AG10803 (cell line): ENCODE measurements around the gene ASS1.

Source experiments
- DNase-seq: peaks from one replicate; pipeline ENCODE4 v3.0.0; 2010; ENCODE audit warnings: low read depth
- H3K4me3 ChIP-seq: 2 replicates; pipeline ENCODE4 v1.5.1; 2011; ENCODE audit warnings: mild to moderate bottlenecking, low read length, control low read depth
- TF ChIP-seq, protein P1 (sequence below): conservative IDR thresholded peaks from 2 replicates; pipeline ENCODE4 v1.5.1; 2011; ENCODE audit warnings: mild to moderate bottlenecking, low read length, control low read depth, inconsistent platforms

Gene ASS1

DNA sequence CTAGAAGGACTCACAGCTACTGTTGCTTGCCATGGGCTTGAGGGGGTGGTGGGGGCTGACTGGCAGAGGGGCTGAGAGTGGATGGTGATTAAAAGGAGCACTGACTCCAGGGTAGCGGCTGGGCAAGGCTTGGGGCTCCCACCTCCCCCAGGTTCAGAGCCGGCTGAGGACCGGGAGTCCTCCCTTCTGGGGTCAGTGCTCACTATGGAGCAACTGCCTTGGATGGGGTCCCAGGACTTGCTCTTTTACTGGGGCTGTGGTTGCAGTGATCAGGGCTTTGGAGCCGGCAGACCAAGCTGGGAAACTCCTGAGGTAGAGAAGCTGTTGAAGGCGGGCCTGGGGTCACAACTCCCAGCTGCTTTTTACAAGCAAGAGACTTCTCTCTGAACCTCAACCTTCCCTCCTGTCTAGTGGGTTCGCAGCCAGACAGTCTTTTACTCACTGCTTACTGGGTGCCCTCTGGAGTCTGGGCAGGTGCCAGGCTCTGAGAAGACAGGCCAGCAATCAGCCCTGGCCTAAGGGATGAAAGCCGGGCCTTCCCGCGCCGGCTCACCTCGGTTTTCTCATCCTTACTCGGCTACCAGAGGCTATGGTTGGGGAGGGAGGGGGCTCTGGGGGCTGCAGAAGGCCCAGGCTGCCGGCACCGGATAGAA, 795 bp upstream of the ASS1 start:
- TF ChIP-seq, protein P1, sequence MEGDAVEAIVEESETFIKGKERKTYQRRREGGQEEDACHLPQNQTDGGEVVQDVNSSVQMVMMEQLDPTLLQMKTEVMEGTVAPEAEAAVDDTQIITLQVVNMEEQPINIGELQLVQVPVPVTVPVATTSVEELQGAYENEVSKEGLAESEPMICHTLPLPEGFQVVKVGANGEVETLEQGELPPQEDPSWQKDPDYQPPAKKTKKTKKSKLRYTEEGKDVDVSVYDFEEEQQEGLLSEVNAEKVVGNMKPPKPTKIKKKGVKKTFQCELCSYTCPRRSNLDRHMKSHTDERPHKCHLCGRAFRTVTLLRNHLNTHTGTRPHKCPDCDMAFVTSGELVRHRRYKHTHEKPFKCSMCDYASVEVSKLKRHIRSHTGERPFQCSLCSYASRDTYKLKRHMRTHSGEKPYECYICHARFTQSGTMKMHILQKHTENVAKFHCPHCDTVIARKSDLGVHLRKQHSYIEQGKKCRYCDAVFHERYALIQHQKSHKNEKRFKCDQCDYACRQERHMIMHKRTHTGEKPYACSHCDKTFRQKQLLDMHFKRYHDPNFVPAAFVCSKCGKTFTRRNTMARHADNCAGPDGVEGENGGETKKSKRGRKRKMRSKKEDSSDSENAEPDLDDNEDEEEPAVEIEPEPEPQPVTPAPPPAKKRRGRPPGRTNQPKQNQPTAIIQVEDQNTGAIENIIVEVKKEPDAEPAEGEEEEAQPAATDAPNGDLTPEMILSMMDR: no peak
- no peak for DNase-seq
- H3K4me3 ChIP-seq: no peak overlapping the region

GRCh38 chr9:130445268-130445983, 665 bp downstream of the ASS1 start:
- TF ChIP-seq, protein P1: no peak
- peak; percentile 72 for DNase-seq
- peak overlapping the region; percentile 83 for H3K4me3 ChIP-seq

DNA sequence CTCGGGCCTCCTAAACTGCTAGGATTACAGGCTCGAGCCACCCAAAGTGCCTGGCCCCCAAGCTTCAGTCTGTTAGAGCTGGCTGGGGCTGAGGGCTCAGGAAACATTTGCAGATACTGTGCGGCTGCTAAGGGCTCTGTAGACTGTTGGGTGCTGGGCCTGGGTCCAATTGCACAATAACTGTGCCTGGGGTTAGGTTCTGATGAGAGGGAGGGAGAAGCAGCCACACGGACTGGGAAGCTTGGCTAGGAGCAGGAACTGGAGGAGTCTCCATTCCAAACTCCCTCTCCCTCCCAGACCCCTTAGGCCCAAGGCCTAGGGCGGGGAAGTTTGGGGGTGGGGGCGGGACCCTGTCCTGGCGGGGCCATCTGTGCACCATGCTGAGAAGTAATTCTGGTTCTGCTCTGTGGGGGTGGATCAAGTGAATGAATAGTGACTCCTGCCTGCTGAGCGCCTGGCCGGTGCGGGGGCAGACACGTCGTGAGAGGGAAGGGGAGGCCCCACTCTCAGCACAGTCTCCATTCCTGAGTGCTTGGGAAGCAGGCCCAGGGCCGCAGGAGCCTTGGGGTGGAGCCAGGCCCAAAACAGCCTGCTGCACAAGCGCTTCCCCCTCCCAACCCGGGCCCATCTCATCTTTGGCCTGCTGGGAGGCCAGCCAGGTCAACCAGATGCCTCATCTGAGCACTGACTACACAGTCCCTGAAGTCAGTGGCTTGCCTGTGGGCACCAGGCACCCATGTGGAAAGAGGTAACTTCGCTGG, 1.5 kb downstream of the ASS1 start:
- DNase-seq: peak; percentile 98
- H3K4me3 ChIP-seq: peak overlapping the region; percentile 83
- TF ChIP-seq, protein P1: no peak

DNA sequence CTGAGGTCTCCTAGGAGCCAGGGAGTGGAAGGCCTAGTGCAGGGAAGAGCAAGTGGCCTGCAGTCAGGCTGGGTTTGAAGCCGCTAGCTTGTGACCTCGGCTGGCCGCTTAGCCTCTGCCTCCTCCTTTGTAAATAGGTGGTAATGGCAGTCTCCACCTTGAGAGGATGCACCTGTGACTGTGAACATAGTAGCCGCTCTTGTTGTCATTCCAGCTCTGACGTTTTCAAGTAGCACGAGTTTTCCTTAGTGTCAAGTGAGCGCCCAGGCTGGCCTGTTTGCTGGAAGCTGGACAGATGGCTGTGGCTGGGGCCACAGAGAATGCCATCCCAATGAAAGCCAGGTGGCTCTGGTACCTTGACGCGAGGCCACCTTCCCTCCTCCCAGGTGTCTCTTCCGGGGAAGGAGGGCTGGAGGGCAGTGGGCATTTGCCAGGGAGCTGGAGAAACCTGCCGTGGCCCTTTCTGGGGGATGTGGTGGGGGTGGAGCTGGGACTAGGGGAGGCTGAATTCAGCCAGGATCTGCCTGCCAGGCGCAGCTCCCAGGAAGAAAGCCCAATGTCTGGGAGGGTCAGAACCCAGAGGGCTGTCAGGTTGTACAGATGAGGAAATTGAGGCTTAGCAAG, 2.5 kb downstream of the ASS1 start:
- DNase-seq: no peak
- TF ChIP-seq, protein P1: no peak
- H3K4me3 ChIP-seq: peak overlapping the region; percentile 83

DNA sequence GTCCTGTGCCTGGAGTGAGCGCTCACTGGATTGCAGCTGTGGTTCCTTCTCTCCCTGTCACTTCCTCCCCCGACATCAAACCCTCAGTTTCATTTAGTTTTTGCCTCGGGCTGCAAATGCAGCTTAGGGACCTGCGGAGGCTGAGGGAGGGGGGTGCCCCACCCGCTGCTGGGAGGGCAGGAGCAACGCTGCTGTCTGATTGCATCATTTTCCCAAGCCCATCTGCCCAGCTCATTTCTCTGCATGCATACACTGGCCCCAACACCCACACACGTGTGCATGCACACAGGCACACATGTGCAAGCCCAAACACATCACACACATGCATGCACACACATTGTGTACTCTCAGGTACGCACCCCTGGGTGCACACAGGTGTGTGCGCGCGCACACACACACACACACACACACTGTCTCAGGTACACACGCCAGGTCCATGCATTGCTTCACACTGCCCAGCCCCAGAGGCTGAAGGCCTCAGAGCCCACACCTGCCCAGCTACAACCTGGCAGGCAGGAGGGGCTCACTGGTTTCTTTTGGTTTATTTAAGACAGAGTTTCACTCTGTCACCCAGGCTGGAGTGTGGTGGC, 3.4 kb downstream of the ASS1 start:
- DNase-seq: peak; percentile 74
- peak overlapping the region; percentile 83 for H3K4me3 ChIP-seq
- TF ChIP-seq, protein P1: no peak

DNA sequence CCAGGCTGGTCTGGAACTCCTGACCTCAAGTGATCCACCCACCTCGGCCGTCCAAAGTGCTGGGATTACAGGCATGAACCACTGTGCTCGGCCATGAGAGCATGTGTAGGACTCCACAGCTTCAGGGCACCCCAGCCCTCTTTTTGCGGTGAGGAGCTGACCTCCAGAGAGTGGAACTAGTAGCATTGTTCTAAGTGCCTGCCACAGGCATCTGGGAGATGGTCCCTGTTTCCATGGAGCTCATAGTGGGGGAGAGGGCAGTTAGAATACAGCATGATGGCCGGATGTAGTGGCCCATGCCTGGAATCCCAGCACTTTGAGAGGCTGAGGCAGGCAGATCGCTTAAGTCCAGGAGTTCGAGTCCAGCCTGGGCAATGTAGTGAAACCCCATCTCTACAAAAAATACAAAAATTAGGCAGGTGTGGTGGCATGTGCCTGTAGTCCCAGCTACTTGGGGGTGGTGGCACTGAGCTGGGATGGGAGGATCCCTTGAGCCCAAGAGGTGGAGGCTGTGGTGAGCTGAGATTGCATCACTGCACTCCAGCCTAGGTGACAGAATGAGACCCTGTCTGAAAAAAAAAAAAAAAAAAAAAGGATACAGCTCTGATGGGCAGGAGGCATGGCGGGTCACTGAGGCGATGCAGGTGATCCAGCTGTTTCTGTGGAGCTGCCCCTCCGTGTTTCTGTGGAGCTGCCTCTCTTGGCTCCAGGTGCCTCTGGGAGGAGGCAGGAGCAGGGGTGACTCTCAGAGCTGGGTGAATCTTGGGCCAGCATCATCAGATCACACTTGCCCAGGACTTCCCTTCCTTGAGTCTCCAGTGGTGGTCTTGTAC, 4.2 kb downstream of the ASS1 start:
- H3K4me3 ChIP-seq: no peak overlapping the region
- TF ChIP-seq, protein P1: no peak
- no peak for DNase-seq
